Activated naive CD8-positive, alpha-beta T cell treated with anti-CD3 and anti-CD28 coated beads, Interleukin-2, amount 10 ng/mL, durations not matched to agents 7 days and 5 days (primary cell): ENCODE measurements around the gene IGLON5. TPM values are rescaled to one million over a fixed set of nuclear protein-coding genes. Genes with fewer than 3 reads are reported as not detected.

Source experiments
- ATAC-seq: fragments of 150-1000 bp; cut with Tn5 transposase; one replicate; pipeline ENCODE4 v1.10.0; 2021; ENCODE audit warnings: low read depth, moderate library complexity
- POLR2A ChIA-PET: fragments of 350-600 bp; sonication (Branson Sonifier 250); formaldehyde crosslinking; loops from one replicate; lab custom pipeline; 2021; ENCODE audit warnings: antibody characterized with exemption; lab: Charles Lee
- DNase-seq: peaks from one replicate; pipeline ENCODE4 v3.0.0; 2021
- H3K27ac Mint-ChIP-seq: one replicate; pipeline ENCODE4 v1.8.0; 2022; ENCODE audit warnings: mild to moderate bottlenecking, mixed read lengths
- H3K27me3 Mint-ChIP-seq: one replicate; pipeline ENCODE4 v1.8.0; 2022; ENCODE audit warnings: mild to moderate bottlenecking, moderate library complexity, mixed read lengths
- H3K36me3 Mint-ChIP-seq: one replicate; pipeline ENCODE4 v1.8.0; 2021; ENCODE audit warnings: mild to moderate bottlenecking, mixed read lengths
- H3K4me1 Mint-ChIP-seq: one replicate; pipeline ENCODE4 v1.8.0; 2021; ENCODE audit warnings: mixed read lengths
- H3K4me3 Mint-ChIP-seq: one replicate; pipeline ENCODE4 v1.8.0; 2022; ENCODE audit warnings: mild to moderate bottlenecking, moderate library complexity, mixed read lengths
- H3K9me3 Mint-ChIP-seq: one replicate; pipeline ENCODE4 v1.8.0; 2021; ENCODE audit warnings: mixed read lengths
- total RNA-seq, 2 experiments: library from RNA; stranded (reverse); gene quantifications; one replicate each; pipeline ENCODE4 v1.2.3, GENCODE V29; 2021

Gene IGLON5
- total RNA-seq, 2 experiments from 2014 or later: 0.11 TPM; not detected in 1

DNA sequence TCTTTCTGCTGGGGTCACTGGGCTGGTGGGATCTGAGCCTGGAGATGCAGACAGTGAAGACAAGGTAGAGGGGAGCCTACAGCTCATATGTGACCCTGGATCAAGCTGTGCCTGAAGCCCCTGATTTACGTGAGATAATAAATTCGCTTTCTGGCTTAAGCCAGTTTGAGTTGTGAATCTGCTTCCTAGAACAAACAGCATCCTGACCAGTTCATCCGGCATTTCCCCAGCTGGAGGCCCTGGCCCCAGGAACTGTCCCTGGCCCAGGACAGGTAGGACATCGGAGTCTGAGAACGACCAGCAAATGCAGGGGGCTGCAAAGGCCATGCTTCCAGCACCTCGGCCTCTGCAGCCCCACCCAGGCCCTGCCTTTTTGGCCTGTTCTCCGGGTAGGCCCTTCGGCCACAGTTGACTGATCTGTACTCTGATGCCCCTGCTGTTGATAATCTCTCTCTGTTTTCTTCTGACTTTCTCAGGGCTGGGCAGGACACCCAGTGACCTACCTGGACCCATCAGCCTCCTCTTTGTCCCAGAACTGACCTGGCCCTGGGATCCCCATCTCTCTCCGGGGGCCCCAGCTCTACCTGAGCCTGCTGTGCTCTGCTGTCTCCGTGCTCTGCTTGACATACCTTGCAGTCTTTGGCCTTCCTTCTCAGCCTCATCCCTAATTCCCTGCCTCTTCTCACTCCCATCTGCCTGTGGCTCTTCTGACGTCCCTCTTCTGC lies 40.0 kb downstream of the IGLON5 start:
- no peak for ATAC-seq

DNA sequence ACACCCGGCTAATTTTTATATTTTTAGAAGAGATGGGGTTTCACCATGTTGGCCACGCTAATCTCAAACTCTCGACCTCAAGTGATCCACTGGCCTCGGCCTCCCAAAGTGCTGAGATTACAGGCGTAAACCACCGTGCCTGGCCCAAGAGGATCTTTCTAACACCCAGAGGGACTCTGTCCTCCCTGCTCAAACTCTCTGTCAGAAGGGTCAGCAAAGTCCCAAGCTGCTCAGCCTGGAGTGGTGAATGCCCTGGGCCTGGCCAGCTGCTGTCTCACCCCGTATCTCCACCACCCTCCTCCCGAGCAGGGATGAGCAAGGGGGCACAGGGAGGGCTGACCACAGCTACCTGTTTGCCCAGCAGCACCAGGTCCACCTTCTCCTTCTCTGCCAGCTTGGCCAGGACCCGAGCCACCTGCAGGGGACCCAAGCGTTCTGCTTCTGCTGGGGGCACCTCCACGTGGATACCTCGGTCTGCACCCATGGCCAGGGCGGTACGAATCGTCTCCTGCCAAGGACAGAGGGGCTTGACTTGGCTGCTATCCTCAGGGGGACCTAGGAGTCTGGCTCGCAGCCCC lies 41.4 kb downstream of the IGLON5 start:
- POLR2A ChIA-PET: no interaction called here

More for the DNA sequence above, 40.0 kb downstream of the IGLON5 start:
- Mint-ChIP-seq H3K4me1 (peaks cover 16% of the 10 kb centered on the region), H3K36me3 (peaks cover 25% of the 10 kb centered on the region), H3K4me3 (no peak overlapping the region), H3K9me3 (no peaks in the 10 kb centered on the region), H3K27ac (no peak overlapping the region), H3K27me3 (peaks cover 2% of the 10 kb centered on the region)
- DNase-seq: no peak
- POLR2A ChIA-PET: no interaction called here

DNA sequence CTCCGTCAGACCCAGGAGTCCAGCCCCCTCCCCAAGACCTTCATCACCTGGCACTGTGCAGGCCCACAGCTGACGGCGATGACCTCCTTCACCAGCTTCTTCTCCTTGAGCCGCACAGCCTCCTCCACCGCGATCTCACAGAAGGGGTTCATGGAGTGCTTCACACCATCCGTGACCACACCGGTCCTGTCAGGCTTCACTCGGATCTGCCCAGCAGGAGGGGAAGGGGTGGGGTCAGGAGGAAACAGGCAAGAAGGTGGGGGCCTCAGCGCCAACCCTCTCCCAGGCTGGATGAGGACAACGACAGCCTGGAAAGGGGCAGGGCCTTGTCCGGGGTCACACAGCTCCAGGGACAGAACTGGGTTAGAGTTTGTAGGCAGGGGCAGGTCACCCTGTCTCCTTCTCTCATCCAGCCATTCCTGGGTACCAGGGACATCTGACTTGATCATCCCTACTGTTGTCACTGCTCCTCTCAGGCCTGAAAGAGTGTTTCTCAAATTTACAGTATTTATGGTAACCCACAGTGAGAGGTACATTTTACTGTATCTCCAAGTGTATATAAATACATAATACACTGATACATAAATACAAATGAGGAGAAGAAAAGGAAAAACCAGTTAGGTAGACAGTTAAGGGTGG lies 42.8 kb downstream of the IGLON5 start:
- Mint-ChIP-seq H3K9me3 (no peaks in the 10 kb centered on the region), H3K4me1 (peaks cover 23% of the 10 kb centered on the region), H3K36me3 (peaks cover 29% of the 10 kb centered on the region), H3K4me3 (peak overlapping the region; percentile 72), H3K27ac (peak overlapping the region; percentile 84), H3K27me3 (peaks cover 2% of the 10 kb centered on the region)
- DNase-seq (no peak), ATAC-seq (no peak)
- POLR2A ChIA-PET: interaction anchor here (0.8 to 1.9 kb wide), 5 partner anchors 11 to 41 kb away, joined by 3 to 11 read pairs (median 4); partner anchors contain the start of genes ETFB and NKG7

More for the DNA sequence above, 41.4 kb downstream of the IGLON5 start:
- Mint-ChIP-seq H3K9me3 (no peaks in the 10 kb centered on the region), H3K36me3 (peaks cover 28% of the 10 kb centered on the region), H3K27me3 (peaks cover 2% of the 10 kb centered on the region), H3K4me1 (peaks cover 21% of the 10 kb centered on the region), H3K27ac (no peak overlapping the region), H3K4me3 (no peak overlapping the region)
- ATAC-seq (no peak), DNase-seq (no peak)

DNA sequence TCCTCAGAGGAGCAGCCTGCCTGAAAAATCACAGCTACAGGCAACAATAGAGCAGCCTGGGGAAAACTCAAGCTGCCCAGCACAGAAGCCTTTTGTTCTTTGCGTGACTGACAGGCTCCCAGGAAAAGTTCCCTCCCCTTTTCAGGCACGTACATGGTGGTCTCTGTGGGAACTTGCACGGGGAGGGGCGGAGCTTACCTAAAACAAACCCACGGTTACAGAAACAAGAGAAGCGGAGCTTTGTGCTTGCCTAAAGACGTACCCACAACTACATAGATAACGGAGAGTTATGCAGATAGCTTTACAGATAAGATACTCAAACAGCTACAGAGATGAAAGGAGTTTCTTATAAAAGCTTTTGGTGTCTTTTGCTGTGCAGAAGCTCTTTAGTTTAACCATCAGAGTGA lies 43.3 kb downstream of the IGLON5 start:
- H3K27me3 Mint-ChIP-seq: peaks cover under 1% of the 10 kb centered on the region
- POLR2A ChIA-PET: interaction anchor here (0.8 to 1.9 kb wide), 5 partner anchors 11 to 41 kb away, joined by 3 to 11 read pairs (median 4); partner anchors contain the start of genes ETFB and NKG7
- DNase-seq (no peak), ATAC-seq (peak; percentile 80)
- H3K36me3 Mint-ChIP-seq: peaks cover 31% of the 10 kb centered on the region
- peaks cover 25% of the 10 kb centered on the region for H3K4me1 Mint-ChIP-seq
- peak overlapping the region; percentile 72 for H3K4me3 Mint-ChIP-seq
- peak overlapping the region; percentile 84 for H3K27ac Mint-ChIP-seq
- no peaks in the 10 kb centered on the region for H3K9me3 Mint-ChIP-seq

DNA sequence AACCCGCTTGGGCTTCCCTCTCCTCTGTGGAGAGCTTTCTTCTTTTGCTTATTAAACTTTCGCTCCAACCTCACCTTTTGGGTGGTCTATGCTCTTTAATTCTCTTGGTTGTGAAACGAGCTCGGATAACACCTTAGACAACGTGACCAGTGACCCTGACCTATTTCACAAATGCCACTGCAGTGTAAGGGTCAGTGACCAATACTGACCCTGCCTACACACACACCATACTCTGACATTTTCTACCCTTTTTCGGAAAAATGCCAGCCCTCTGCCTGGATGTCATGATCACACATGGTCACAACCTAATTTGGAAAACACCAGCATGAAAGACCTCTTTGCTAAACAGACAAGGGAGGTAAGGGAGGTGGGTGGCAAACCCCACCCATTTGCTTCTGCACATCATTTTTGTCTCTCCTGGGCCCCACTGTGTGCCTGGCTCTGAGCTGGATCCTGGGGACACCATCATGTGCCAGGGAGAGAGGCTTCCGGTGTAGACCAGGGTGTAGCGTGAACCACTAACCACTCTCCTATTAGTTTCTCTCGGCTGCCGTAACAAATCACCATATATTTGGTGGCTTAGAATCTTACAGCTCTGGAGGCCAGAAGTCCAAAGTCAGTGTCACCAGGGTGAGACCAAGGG lies 44.8 kb downstream of the IGLON5 start:
- Mint-ChIP-seq H3K4me3 (no peak overlapping the region), H3K36me3 (peaks cover 31% of the 10 kb centered on the region), H3K27me3 (no peaks in the 10 kb centered on the region), H3K27ac (peak overlapping the region; percentile 42), H3K9me3 (no peaks in the 10 kb centered on the region), H3K4me1 (peaks cover 28% of the 10 kb centered on the region)
- POLR2A ChIA-PET: no interaction called here
- ATAC-seq (no peak), DNase-seq (no peak)

DNA sequence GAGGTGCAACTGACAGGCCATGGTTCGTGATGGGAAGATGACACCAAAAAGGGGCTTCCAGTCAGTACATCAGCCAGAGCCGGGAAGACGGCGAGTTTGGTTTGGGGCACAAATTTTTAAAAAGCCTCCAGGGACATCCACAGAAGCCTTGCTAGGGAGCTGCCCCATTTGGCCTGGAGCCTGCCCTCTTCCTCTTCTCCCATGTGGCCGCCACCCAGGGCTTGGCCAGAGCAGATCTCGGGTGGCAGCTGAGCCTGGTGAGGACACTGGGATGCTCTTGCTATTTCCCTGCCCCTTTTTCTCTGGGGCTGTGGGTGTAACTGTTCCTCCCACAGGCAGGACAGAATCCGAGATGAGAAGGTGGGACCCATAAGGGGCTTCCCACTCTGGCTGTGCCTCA lies 46.5 kb downstream of the IGLON5 start:
- H3K27me3 Mint-ChIP-seq: no peaks in the 10 kb centered on the region
- peaks cover 40% of the 10 kb centered on the region for H3K4me1 Mint-ChIP-seq
- H3K4me3 Mint-ChIP-seq: no peak overlapping the region
- POLR2A ChIA-PET: interaction anchor here (1.0 kb wide), 1 partner anchor 14 kb away, joined by 3 read pairs; no protein-coding TSS in a partner anchor
- H3K27ac Mint-ChIP-seq: no peak overlapping the region
- no peak for DNase-seq
- no peak for ATAC-seq
- peaks cover 27% of the 10 kb centered on the region for H3K36me3 Mint-ChIP-seq
- H3K9me3 Mint-ChIP-seq: no peaks in the 10 kb centered on the region

DNA sequence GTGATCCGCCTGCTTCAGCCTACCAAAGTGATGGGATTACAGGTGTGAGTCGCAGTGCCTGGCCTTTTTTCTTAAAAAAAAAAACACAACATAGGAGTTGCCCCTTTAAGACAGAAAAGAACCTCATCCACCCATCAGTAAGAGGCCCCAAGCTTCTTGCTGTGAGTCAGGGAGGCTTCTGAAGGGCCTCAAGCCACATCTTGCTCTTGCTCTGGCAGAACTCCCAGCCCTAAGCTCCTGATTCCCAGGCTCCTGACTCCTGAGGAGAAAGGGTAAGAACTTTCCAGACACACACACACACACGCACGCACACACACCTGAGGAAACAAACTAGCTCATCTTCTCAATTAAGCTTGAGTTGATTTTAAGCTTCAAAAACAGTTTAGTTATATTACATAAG lies 47.9 kb downstream of the IGLON5 start:
- no peak for DNase-seq
- Mint-ChIP-seq H3K4me3 (no peak overlapping the region), H3K9me3 (no peaks in the 10 kb centered on the region), H3K36me3 (peaks cover 37% of the 10 kb centered on the region), H3K4me1 (peaks cover 50% of the 10 kb centered on the region), H3K27ac (no peak overlapping the region), H3K27me3 (no peaks in the 10 kb centered on the region)
- no peak for ATAC-seq
- POLR2A ChIA-PET: interaction anchor here (0.9 to 1.3 kb wide), 4 partner anchors 9 to 35 kb away, joined by 3 to 5 read pairs (median 4); partner anchors contain the start of gene NKG7

DNA sequence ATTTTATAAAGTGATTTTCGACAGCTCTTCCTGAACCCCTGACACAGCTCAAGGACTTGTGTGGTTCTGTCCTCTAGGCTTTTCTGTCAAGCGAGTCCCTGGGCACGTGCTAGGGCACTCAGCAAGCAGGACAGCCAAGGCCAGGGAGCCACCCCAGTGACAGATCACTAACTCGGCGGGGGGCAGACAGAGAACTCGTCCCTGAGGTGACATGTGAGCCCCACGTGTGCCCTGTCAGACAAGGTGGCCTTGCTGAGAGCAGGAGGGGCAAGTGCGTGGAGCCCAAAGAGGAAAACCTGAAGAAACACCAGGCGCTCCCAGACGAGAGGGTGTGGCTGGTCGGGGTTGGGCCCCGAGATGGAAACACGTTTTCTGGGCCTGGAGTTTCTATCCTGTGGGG lies 49.8 kb downstream of the IGLON5 start:
- DNase-seq: no peak
- POLR2A ChIA-PET: interaction anchor here (3.3 kb wide), 1 partner anchor 33 kb away, joined by 17 read pairs; no protein-coding TSS in a partner anchor
- no peaks in the 10 kb centered on the region for H3K9me3 Mint-ChIP-seq
- H3K4me3 Mint-ChIP-seq: no peak overlapping the region
- H3K4me1 Mint-ChIP-seq: peaks cover 47% of the 10 kb centered on the region
- no peak for ATAC-seq
- H3K27ac Mint-ChIP-seq: no peak overlapping the region
- H3K27me3 Mint-ChIP-seq: no peaks in the 10 kb centered on the region
- peaks cover 35% of the 10 kb centered on the region for H3K36me3 Mint-ChIP-seq

DNA sequence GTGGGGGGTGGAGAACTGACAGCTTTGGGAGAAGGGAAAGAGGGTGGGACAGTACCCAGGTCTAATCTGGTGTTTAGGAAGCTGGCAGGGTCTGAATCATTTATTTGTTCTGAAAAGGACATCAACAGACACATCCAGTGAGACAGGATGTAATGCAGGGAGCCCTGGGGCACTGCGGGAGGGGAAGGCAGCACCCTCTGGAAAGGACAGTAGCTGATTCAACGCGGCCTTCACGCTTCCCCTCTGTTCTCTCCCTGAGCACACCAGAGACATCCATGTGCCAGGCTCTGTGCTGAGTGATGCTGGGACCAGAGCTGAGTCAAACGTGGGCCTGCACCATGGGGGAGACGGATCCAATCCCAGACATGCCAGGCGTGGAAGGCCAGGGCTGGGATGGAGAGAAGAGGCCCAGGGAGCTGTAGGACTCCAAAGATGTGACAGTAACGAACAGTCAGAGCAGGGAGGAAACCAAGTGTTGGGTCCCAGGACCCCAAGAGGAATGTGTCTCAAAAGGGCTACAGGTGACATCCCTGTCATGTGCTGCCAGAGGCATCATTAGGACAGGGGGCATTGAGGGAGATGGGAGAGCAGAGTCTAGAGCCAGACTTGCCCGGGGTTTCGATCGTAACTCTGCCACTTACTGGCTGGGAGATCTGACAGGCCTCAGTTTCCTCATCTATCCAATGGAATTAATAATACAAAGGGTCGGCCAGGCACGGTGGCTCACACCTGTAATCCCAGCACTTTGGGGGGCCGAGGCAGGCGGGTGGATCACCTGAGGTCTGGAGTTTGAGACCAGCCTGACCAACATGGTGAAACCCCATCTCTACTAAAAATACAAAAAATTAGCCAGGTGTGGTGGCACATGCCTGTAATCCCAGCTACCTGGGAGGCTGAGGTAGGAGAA lies 53.0 kb downstream of the IGLON5 start:
- DNase-seq (no peak), ATAC-seq (no peak)
- peaks cover 22% of the 10 kb centered on the region for H3K36me3 Mint-ChIP-seq
- POLR2A ChIA-PET: interaction anchor here (1.0 to 2.5 kb wide), 4 partner anchors 10 to 77 kb away, joined by 3 to 11 read pairs (median 3); no protein-coding TSS in a partner anchor
- H3K27ac Mint-ChIP-seq: peak overlapping the region; percentile 48
- peaks cover 50% of the 10 kb centered on the region for H3K4me1 Mint-ChIP-seq
- peak overlapping the region; percentile 62 for H3K4me3 Mint-ChIP-seq
- no peaks in the 10 kb centered on the region for H3K27me3 Mint-ChIP-seq
- no peaks in the 10 kb centered on the region for H3K9me3 Mint-ChIP-seq

DNA sequence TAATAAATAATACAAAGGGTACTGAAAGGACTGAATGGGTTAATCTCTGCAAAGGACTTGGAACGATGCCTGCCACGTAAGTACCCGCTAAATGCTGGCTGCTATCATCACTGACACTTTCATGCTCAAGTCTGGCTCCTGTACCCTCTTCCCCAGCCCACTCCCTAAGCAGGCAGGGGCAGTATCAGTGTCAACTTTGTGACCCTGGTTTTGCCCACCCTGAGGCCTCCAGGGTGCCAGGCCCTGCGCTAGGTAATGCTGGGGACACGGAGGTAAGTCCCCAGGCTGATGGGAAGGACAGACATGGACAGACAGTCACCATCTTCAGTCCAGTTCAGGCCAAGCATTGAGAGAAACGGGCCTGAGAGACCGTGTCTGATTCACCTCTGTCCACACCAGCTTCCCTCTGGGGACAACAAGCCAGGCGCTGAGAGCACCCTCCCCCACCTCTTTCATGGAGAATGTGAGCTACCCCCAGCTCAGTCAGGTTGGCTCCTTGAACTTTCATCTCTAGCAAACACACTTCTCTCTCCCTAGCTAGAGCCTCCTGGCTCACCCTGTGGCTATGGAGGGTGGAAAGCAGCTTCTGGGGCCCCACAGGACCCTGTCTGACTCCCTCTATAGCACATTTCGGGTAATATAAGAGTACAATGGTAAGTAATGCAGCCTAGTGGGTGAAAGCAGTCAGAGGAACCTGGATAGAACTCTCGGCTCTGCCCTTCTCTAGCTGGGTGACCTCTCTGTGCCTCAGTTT lies 53.9 kb downstream of the IGLON5 start:
- H3K36me3 Mint-ChIP-seq: peaks cover 25% of the 10 kb centered on the region
- peak overlapping the region; percentile 94 for H3K27ac Mint-ChIP-seq
- H3K27me3 Mint-ChIP-seq: no peaks in the 10 kb centered on the region
- H3K9me3 Mint-ChIP-seq: no peaks in the 10 kb centered on the region
- POLR2A ChIA-PET: interaction anchor here (0.5 to 2.5 kb wide), 6 partner anchors 11 to 640 kb away, joined by 3 to 11 read pairs (median 7); no protein-coding TSS in a partner anchor
- DNase-seq: peak; percentile 52
- H3K4me1 Mint-ChIP-seq: peaks cover 53% of the 10 kb centered on the region
- no peak for ATAC-seq
- peak overlapping the region; percentile 94 for H3K4me3 Mint-ChIP-seq

DNA sequence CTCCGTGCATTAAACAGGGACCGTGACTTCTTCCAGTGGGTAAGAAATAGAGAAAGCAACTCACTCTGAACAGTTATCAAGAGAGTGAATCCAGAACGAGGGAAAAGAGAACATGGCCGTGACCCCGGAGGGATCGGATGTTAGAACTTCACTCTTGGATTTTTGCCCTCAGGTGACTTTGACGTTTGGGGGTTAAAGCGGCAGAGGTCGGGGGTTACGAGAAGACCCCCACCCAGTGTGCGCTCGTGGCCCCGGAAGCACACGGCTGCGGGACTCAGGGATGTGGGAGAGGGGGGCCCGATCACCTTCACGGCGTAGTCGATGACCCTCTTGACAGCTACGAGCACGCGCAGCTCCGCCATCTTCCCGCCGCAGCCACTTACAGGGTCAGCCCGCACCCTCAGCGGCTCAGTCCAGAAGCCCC lies 54.5 kb downstream of the IGLON5 start, which contains the start of gene ETFB:
Gene ETFB (minus strand): TSS at position 424 of the 424 bp plus-strand sequence. CDS start 62 bp downstream, at position 362.
- H3K36me3 Mint-ChIP-seq: peaks cover 28% of the 10 kb centered on the region
- ATAC-seq: no peak
- no peaks in the 10 kb centered on the region for H3K27me3 Mint-ChIP-seq
- POLR2A ChIA-PET: interaction anchor here (1.1 to 2.5 kb wide), 4 partner anchors 11 to 29 kb away, joined by 7 to 11 read pairs (median 8); no protein-coding TSS in a partner anchor
- H3K9me3 Mint-ChIP-seq: no peaks in the 10 kb centered on the region
- peak within 1 kb of the TSS; percentile 94 for H3K27ac Mint-ChIP-seq
- H3K4me3 Mint-ChIP-seq: peak within 1 kb of the TSS; percentile 94
- no peak for DNase-seq
- peaks cover 56% of the 10 kb centered on the region for H3K4me1 Mint-ChIP-seq
